GM20431 (cell line): ENCODE measurements around the gene MAPRE3.

Experiments
- in situ Hi-C: fragments of 300-500 bp; cut with MseI, MboI; formaldehyde crosslinking; loops from one replicate; pipeline ENCODE4 v1.15.0; 2020; ENCODE audit warnings: low sequenced_read_pairs; ENCODE audit not compliant: unreplicated experiment

MAPRE3 gene

GRCh38 chr2:27029051-27029450 lies 58.6 kb downstream of the MAPRE3 start:
- in situ Hi-C loops: no loop called here

- in situ Hi-C loops: no loop called here
Measured at GRCh38 chr2:27032495-27033252, 62.2 kb downstream of the MAPRE3 start, which contains the start of gene TMEM214. TMEM214 (plus strand) TSS chr2:27032965; CDS start chr2:27033016, 51 bp downstream.

- in situ Hi-C loops: no loop called here
Measured at GRCh38 chr2:27033253-27033852, 62.9 kb downstream of the MAPRE3 start.

- in situ Hi-C loops: no loop called here
Measured at GRCh38 chr2:27038012-27038411, 67.6 kb downstream of the MAPRE3 start.

GRCh38 chr2:27038631-27039339 lies 68.3 kb downstream of the MAPRE3 start:
- in situ Hi-C loops: no loop called here

- in situ Hi-C loops: no loop called here
Measured at GRCh38 chr2:27039426-27039825, 69.0 kb downstream of the MAPRE3 start.

GRCh38 chr2:27039871-27040270 lies 69.4 kb downstream of the MAPRE3 start:
- in situ Hi-C loops: no loop called here

GRCh38 chr2:27040282-27040681 lies 69.8 kb downstream of the MAPRE3 start:
- in situ Hi-C loops: no loop called here

- in situ Hi-C loops: no loop called here
Measured at GRCh38 chr2:27041752-27042151, 71.3 kb downstream of the MAPRE3 start.

- in situ Hi-C loops: no loop called here
Measured at GRCh38 chr2:27042159-27042661, 71.8 kb downstream of the MAPRE3 start.

- in situ Hi-C loops: no loop called here
Measured at GRCh38 chr2:27042985-27043634, 72.7 kb downstream of the MAPRE3 start.

- in situ Hi-C loops: no loop called here
Measured at GRCh38 chr2:27049422-27050280, 79.2 kb downstream of the MAPRE3 start.

- in situ Hi-C loops: no loop called here
Measured at GRCh38 chr2:27050281-27050995, 80.0 kb downstream of the MAPRE3 start.

GRCh38 chr2:27050996-27051901 lies 80.8 kb downstream of the MAPRE3 start, which contains the start of gene AGBL5:
AGBL5 (plus strand) TSS chr2:27051668; CDS start chr2:27052959, 1,291 bp downstream.
- in situ Hi-C loops: no loop called here

- in situ Hi-C loops: no loop called here
Measured at GRCh38 chr2:27051902-27052645, 81.6 kb downstream of the MAPRE3 start.

- in situ Hi-C loops: no loop called here
Measured at GRCh38 chr2:27053321-27053720, 82.9 kb downstream of the MAPRE3 start.

GRCh38 chr2:27053776-27054175 lies 83.3 kb downstream of the MAPRE3 start:
- in situ Hi-C loops: no loop called here
